GM21717 (cell line): ENCODE results near the gene FAM25A.

Source experiments
- ATAC-seq: cut with Tn5 transposase; IDR thresholded peaks from one replicate; pipeline ENCODE4 v1.9.1; 2021; ENCODE audit warnings: mild to moderate bottlenecking, moderate library complexity; ENCODE audit not compliant: unreplicated experiment

Gene FAM25A

GRCh38 chr10:87059401-87059800, 39.3 kb downstream of the FAM25A start:
- no peak for ATAC-seq

DNA sequence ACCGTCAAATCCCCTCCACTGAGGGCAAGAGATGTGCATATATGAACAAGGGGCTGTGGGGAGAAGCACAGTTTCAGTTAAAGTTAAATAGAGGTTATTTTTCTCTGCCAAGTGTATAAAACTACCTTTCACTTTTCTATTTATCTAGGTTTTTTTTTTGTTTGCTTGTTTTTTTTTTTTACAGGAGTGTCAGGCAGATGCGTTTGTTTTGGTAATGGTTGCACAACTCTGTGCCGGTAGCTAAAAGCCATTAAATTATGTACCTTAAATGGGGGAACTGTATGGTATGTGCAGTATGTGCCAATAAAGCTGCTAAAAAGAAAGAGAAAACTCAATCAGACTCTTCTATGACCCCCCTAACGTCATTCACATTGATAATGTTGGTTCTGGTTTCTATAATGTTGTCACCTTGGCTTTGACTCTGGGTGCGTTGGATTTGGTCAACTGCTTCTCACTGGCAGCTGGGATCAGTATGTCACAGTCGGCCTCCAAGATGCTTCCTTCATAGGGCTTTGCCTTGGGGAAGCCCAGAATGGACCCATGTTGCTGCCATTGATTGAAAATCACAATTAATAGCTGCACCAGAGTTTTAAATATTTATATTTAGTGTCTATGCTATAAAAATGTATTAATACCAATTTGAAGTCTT, 40.3 kb downstream of the FAM25A start:
- no peak for ATAC-seq

DNA sequence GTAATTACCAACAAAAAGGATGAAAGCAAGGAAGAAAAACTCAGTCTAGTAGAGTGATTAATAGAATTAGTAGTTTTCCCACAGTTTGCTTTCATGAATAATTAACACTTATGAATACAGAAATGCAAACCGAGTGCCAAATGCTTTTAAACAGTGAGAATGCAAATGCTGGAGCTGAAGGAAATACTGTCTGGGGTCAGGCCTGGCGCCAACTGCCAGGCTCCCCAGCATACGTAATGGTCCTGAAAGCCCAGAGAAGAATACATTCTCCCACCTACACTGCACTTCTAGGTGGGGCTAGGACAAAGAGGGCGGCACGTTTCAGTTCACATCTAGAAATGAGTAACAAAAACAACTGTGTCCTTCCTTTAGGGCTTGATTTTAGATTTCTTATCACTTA, 44.6 kb downstream of the FAM25A start:
- ATAC-seq, result no peak

DNA sequence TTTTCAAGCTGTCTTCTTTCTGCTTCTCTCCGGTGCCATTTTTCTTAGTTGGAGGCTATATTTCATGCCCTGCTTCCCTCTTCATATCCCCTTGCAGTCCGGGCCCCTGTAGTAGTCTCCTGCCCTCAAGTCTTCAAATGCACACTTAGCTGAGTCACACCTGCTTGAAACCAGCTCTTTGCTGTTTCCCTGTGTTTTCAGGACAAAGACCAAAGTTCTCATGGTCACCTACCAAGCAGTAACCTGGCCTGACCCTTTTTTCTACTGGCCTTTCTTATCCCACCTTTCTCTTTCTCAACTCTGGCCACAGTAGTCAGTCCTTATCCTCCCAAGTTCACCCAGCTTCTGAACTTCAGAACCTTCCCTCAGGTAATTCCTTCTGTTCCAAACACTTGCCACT, 46.1 kb downstream of the FAM25A start:
- no peak for ATAC-seq

- no peak for ATAC-seq
Measured at GRCh38 chr10:87066865-87067264, 46.8 kb downstream of the FAM25A start.

DNA sequence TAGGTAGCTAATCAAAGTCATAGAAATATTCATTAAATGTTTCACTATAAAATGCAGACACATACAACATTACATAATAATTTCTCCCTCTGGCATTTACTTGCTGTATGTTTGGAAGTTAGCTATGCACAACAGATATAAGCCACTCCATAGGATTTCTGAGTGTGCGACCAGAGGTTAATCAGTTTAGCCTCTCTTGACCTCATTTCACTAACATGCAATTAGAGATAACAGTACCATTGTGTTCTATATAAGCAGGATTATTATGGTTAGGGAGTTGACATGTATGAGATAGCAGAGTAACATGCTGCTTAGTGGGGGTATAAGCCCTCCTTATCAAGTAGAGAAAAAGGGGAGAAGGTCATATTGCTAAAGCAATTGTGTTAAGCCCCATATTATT, 48.2 kb downstream of the FAM25A start:
- no peak for ATAC-seq

GRCh38 chr10:87072449-87072848, 52.4 kb downstream of the FAM25A start:
- no peak for ATAC-seq
